ENCODE results near the gene ACSS3. TPM values are rescaled to one million over a fixed set of nuclear protein-coding genes. Genes with fewer than 3 reads are reported as not detected.

ACSS3 gene
- total RNA-seq, 3 donors from 2014 or later, result 32.6 to 147 (median 46.5) TPM

DNA sequence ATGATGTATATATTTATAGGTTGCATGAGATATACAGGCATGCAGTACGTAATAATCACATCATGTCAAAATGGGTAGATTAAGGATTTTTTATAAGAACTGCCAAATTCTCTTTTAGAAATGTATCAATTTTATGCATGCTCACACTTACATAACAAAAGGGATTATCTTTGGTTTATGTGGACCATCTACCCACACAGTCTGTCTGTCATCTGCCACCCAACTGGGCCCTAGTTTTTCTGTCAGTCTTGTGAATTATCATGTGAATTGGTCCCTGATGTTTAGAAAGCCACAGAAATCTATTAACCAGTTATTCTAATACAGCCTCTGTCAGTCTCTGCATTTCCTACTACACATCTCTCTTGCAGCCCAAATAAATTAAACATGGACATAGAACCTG lies 133.4 kb downstream of the ACSS3 start:
- H3K36me3 ChIP-seq, result no peaks in the 10 kb centered on the region
- no peak for DNase-seq (ENCODE audit: low spot score in 2 of 2)
- TF ChIP-seq POLR2AphosphoS5 (IDR thresholded peaks at IDR 0.05), result no peak
- no peak for TF ChIP-seq CTCF (IDR thresholded peaks at IDR 0.05)
- no peak for TF ChIP-seq POLR2A (IDR thresholded peaks at IDR 0.05)
- H3K9me3 ChIP-seq, result no peaks in the 10 kb centered on the region
- no peak overlapping the region for H3K27ac ChIP-seq
- intact Hi-C loops (cut with DNase I; ENCODE audit: low total_unique reads), result no loop called here
- no peaks in the 10 kb centered on the region for H3K4me1 ChIP-seq
- no peak overlapping the region for H3K4me3 ChIP-seq
- no peaks in the 10 kb centered on the region for H3K27me3 ChIP-seq

DNA sequence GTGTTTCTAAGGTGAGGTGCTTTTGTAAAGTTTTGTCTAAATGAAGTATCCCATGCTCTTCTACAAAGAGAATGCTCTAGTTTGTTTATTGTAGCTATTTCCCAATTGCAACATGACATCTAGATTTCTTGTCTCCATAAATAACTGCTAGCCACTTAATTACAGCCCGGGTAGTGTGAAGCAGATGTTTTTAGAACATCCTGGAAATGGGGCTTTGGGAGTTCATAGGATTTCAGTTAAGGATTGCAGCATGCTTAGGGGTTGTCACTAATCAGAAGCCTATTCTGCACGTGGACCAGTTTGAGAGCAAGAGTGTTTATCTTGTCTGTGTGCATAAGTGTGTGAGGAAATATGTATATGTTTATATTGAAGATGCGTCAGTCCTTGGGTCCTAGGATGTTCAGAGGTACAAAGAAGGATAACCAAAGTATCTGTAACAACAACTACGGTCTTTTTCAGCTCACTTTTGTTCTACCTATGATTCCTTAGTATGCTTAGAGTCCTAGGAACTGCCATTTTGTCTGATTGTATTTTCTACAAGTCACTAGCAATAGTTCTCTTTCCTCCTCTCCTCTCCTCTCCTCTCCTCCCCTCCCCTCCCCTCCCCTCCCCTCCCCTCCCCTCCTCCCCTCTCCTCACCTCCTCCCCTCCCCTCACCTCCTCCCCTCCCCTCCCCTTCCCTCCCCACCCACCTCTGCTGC lies 135.3 kb downstream of the ACSS3 start:
- H3K36me3 ChIP-seq, result no peaks in the 10 kb centered on the region
- no peak for DNase-seq (ENCODE audit: low spot score in 2 of 2)
- H3K9me3 ChIP-seq, result no peaks in the 10 kb centered on the region
- H3K27me3 ChIP-seq, result no peaks in the 10 kb centered on the region
- TF ChIP-seq CTCF (IDR thresholded peaks at IDR 0.05), result no peak
- no peak for TF ChIP-seq POLR2A (IDR thresholded peaks at IDR 0.05)
- TF ChIP-seq POLR2AphosphoS5 (IDR thresholded peaks at IDR 0.05), result no peak
- no peaks in the 10 kb centered on the region for H3K4me1 ChIP-seq
- intact Hi-C loops (cut with DNase I; ENCODE audit: low total_unique reads), result no loop called here
- H3K27ac ChIP-seq, result no peak overlapping the region
- H3K4me3 ChIP-seq, result no peak overlapping the region

DNA sequence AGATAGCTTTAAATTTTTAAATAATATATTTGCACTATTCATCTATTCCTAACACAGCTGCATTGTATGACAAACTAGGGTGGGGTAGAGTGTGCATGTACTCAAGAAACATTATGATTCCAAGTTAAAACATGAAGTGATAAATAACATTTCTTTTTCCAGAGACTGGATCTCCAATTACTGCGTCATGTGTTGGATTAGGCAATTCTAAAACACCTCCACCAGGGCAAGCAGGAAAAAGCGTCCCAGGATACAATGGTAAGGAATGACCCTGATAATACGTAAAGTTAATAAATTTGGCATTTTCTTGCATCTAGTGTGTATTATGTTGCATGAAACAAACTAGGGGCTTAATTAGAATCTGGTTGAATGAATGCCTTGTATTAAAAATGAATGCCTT lies 138.9 kb downstream of the ACSS3 start:
- intact Hi-C loops (cut with DNase I; ENCODE audit: low total_unique reads), result no loop called here
- TF ChIP-seq POLR2A (IDR thresholded peaks at IDR 0.05), result no peak
- TF ChIP-seq CTCF (IDR thresholded peaks at IDR 0.05), result no peak
- no peak for TF ChIP-seq POLR2AphosphoS5 (IDR thresholded peaks at IDR 0.05)

DNA sequence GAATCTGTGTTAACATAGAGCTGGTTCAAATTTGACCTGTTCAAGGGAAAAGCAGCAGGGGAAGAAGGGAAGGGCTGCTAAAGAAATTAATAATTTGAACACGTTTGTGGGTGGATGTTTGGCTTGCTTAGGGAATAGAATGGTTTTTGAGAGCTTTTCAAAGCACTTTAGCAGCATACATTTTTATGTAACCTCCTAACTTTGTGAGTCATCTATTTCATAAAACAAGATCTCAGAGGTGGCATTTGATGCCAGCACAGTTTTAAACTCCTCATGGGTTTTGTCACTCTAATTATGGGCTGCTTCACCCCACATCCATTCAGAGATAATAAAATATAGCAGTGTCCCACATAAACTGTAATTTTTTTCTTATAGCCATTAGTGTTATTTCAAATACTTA lies 143.8 kb downstream of the ACSS3 start:
- Histone ChIP-seq H3K4me3 (no peak overlapping the region), H3K27ac (no peak overlapping the region), H3K9me3 (no peaks in the 10 kb centered on the region), H3K36me3 (no peaks in the 10 kb centered on the region), H3K4me1 (no peaks in the 10 kb centered on the region), H3K27me3 (no peaks in the 10 kb centered on the region)
- TF ChIP-seq CTCF (IDR thresholded peaks at IDR 0.05) (no peak), POLR2A (IDR thresholded peaks at IDR 0.05) (no peak), POLR2AphosphoS5 (IDR thresholded peaks at IDR 0.05) (no peak)
- intact Hi-C loops (cut with DNase I; ENCODE audit: low total_unique reads), result no loop called here
- DNase-seq (ENCODE audit: low spot score in 2 of 2), result no peak

More for the DNA sequence above, 138.9 kb downstream of the ACSS3 start:
- no peaks in the 10 kb centered on the region for H3K36me3 ChIP-seq
- H3K9me3 ChIP-seq, result no peaks in the 10 kb centered on the region
- no peaks in the 10 kb centered on the region for H3K27me3 ChIP-seq
- H3K4me1 ChIP-seq, result no peaks in the 10 kb centered on the region
- no peak overlapping the region for H3K4me3 ChIP-seq
- H3K27ac ChIP-seq, result no peak overlapping the region
- no peak for DNase-seq (ENCODE audit: low spot score in 2 of 2)

- Histone ChIP-seq H3K27me3 (no peaks in the 10 kb centered on the region), H3K36me3 (no peaks in the 10 kb centered on the region), H3K4me1 (no peaks in the 10 kb centered on the region), H3K27ac (no peak overlapping the region), H3K4me3 (no peak overlapping the region), H3K9me3 (no peaks in the 10 kb centered on the region)
- intact Hi-C loops (cut with DNase I; ENCODE audit: low total_unique reads), result no loop called here
- DNase-seq (ENCODE audit: low spot score in 2 of 2), result no peak
- TF ChIP-seq CTCF (IDR thresholded peaks at IDR 0.05) (no peak), POLR2A (IDR thresholded peaks at IDR 0.05) (no peak), POLR2AphosphoS5 (IDR thresholded peaks at IDR 0.05) (no peak)
Measured at GRCh38 chr12:81222846-81223592, 145.1 kb downstream of the ACSS3 start.

All from breast epithelium (tissue), 4 donors.